DMS53 treated with DMSO at 0.1 percent for 48 hours (cell line): Measurements from ENCODE around the gene LRRC25.
"Not testable (repeated sequence)": the region's sequence is repeated elsewhere in the genome, so short reads cannot be mapped to it uniquely, and the experiment has no call there.

Experiments
- DNase-seq: peaks from one replicate; lab custom pipeline; 2025; ENCODE audit not compliant: unreplicated experiment; lab: John Stamatoyannopoulos, UW

Gene LRRC25

DNA sequence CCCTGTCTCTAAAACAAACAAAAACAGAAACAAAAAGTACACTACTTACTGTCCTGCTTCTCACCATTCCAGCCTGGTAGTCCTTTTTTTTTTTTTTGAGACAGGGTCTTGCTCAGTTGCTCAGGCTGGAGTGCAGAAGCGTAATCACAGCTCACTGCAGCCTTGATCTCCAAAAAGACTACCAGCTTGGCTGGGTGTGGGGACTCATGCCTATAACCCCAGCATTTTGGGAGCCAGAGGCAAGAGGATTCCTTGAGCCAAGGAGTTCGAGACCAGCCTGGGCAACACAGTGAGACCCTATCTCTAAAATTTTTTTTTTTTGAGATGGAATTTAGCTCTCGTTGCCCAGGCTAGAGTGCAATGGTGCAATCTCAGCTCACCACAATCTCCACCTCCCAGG, 16.6 kb downstream of the LRRC25 start:
- no peak for DNase-seq

DNA sequence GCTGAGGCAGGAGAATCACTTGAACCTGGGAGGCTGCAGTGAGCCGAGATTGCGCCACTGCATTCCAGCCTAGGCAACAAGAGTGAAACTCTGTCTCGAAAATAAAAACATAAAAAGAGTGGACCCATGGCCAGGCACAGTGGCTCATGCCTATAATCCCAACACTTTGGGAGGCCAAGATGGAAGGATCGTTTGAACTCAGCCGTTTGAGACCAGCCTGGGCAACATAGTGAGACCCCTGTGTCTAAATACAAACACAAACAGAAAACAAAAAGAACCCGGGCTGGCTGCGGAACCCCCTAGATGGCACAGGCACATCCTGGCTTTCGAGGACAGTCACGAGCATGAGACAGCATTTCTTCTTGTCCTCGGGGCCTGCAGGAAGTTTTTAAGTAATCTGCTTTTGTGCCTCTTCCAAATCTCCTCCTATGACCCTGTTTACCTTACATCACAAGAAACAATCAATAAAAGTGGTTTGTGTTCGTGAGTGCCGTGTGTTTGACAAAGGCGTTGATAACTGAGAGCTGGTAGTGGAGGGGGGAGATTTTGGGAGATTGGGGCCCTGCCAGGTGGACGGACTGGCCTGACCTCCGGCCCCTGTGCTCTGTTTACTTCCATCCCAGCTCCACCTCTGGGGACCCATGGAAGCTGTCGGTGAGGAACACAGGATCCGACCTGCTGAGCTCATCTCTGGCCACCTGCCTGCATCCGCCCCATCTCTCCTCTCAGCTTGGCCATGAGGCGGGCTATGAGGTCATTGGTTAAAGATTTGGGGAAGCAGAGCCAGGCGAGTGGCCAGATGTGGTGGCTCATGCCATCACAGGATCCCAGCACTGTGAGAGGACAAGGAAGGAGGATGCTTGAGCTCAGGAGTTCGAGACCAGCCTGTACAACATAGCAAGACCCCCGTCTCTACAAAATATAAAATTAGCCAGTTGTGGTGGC, 17.3 kb downstream of the LRRC25 start:
- peak; percentile 89 for DNase-seq

DNA sequence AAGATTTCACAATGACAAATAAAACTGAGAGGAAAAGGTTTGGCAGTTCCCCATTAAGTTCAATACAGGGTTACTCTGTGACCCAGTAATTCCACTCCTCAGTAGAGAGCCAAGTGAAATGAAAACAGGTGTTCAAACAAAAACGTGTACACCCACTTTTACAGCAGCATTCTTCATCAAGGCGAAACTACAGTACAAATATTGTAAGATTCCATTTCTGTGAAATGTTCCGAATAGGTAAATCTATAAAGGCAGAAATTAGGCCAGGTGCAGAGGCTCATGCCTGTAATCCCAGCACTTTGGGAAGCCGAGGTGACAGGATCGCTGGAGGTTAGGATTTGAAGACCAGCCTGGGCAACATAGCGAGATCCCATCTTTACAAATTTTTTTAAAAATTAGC, 20.4 kb downstream of the LRRC25 start:
- peak; percentile 93 for DNase-seq

DNA sequence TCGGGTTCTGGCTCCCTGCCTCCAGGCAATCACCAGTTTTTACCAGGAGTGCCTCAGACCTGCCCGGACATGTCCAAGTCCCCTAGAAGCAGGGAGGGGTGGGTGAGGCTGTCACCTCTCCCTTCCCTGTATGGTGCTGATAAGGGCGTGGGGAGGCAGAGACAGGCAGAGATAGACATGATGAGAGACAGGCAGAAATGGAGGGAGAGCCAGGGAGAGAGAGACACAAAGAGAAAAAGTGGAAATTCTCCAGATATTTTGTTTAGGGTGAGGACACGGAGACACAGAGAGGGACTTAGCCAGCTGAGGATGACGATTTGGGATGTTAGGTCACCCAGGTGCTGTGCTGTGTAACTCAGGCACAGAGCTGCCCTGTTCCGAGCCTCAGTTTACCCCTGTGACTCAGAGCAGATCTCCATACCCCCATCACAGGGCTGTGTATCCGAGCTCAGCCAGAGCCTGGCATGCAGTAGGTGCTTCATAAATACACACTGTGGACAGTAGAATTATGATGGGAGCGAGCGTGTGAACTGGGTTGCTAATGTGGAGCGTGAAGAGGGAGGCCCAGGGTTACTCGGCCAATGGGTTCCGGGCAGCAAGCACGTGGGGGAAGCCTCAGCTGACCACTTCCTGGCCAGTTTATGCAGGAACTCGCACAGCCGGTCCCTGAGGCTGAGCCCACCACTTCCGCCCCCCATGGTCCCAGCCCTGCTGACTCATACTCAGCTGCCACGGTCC, 23.4 kb downstream of the LRRC25 start:
- DNase-seq: peak; percentile 88

DNA sequence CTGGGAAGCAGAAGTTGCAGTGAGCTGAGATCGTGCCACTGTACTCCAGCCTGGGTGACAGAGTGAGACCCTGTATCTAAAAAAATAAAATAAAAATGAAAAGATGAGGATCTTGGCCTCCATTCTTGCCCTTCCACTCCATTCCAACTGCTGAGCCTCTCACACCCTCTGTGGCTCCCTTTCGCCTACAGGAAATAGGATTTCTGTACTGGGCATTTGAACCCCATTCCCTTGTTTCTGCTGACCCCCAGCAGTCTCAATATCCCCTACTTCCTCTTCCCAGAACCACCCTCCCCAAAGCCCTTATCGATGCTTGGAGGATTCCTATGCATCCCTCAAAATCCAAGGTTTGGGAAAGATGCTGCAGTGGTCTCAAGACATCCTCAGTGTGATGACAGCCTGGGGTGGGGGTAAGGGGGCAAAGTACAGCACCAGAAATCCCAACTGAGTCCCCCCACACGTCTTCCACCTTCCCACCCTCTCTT, 24.0 kb downstream of the LRRC25 start:
- no peak for DNase-seq

DNA sequence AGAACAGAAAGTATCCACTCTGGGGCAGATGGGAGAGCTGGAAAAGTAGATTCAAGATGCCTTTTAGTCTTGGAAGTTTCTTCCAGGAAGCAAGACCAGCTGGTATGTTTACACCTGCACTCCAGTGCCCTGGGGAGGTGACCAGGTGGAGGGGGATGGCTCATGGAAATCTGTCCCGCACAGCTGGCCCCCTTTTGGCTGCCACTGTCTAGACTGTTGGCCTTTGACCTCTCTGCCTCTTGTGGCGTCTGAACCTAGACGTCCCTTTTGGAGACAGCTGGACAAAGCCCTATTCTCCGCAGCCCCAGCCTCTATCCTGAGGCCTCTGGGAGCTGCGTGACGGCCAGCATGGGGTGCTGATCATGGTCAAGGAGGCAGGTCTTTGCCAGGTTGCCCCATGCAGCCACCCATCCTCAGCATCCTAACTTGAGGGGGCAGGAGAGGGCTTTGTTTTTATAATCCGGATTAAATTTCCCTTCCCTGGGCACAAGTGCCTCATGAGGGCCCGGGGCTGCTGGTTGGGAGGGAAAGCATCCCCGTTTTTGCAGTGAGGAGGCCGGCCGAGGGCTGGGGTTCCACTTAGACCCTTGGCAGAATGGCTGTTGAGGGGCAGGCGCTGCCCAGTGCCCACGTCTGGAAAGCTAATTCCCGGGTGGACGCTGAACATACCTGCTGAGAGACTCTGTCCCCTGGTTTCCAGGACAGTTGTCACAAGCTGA, 28.8 kb downstream of the LRRC25 start:
- DNase-seq: no peak

DNA sequence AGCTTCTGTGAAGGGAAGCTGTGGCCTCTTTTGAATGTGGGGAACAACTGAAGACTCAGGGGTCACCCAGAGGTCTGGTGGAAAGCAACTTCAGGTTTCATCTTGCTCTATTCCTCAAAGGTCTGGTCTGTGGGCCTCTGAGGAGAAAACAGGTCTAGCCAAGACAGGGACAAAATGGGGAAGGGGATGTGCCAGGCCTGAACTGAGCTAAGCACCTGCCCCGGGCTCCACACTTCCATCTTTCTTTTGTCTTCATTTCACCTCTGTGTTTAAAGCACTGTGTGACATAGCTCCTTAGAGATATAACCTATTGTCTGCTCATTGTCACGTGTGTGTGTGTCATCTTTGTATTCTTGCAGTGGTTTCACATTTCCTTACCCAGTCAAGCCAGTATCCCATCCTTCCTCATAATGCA, 31.4 kb downstream of the LRRC25 start:
- DNase-seq: peak; percentile 43

DNA sequence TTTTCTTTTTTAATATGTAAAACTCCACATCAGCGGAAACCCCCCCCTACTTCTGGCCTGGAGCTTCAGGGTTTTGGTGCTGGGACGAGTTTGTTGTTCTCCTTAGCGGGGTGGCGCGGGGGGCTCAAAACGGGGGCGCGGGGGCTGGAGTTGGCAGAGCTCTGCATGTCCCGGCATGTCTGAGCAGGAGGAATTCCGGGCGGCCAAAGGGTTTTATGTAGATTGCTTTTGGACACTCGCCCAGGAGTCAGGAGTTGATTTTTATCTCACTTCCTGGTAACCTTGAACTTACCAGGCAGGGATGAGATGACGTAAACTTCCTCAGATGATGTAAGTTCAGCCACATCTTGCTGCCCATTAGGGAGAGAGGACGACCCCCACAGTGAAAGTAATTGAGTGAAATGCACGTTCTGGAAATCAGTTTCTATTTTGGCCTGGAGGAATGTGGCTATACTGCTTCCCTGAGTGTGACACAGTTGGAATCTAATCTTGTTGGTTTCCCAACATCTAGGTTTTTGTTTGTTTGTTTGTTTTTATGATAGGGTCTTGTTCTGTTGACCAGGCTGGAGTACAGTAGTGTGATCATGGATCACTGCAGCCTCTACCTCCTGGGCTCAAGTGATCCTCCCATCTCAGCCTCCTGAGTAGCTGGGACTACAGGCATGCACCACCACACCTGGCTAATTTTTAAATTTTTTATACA, 32.4 kb downstream of the LRRC25 start:
- DNase-seq: peak; percentile 80

DNA sequence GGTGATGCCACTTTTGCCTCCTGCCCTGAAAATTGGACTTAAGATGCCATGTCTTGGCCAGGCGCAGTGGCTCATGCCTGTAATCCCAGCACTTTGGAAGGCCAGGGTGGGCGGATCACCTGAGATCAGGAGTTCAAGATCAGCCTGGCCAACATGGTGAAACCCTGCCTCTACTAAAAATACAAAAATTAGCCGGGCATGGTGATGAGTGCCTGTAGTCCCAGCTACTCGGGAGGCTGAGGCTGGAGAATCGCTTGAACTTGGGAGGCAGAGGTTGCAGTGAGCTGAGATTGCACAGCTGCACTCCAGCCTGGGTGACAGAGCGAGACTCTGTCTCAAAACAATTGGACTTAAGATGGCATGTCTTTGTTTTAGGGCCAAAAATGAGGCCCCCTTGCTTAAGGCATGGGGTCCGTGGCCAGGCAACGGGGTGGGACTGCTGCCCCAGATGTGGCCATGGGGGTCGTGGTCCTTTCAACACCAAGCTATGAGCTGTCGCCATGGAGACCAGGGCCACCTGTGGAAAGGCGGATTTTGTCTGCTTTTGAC, 33.1 kb downstream of the LRRC25 start:
- DNase-seq: not testable (repeated sequence)

DNA sequence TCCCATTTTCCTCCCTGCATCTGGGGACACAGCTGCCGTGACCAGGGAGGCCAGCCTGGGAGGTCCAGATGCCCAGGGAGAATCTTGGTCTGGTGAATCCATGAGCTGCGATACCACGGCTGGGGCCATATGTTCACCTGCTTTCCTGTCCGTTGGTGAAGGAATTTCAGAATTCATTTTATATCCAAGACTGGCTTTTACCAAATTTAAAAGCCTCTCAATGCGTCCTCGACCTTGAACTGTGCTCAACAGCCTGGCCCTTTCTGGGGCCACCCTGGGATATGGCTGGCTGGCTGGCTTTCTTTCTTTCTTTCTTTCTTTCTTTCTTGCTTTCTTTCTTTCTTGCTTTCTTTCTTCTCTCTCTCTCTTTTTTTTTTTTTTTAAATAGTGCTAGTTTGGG, 33.6 kb downstream of the LRRC25 start:
- no peak for DNase-seq

DNA sequence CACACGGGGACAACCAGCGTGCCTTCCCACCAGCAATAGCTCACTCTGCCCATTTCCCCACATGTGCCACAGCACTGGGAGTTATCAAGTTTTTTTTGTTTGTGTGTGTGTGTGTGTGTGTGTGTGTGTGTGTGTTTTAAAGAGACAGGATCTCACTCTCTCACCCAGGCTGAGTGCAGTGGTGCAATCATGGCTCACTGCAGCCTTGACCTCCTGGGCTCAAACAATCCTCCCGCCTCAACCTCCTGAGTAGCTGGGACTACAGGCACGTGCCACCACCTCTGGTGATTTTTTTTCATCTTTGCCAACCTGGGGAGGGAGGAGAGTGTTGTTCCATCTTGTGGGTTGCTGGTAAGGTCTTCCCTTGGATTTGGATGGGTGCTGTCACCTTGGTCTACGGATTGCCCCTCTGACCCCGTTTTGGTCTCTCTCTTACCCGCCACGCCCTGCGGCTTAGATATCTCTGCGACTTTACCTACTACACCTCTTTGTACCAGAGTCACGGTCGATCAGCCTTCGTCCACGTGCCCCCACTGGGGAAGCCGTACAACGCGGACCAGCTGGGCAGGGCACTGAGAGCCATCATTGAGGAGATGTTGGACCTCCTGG, 34.4 kb downstream of the LRRC25 start:
- DNase-seq: no peak

DNA sequence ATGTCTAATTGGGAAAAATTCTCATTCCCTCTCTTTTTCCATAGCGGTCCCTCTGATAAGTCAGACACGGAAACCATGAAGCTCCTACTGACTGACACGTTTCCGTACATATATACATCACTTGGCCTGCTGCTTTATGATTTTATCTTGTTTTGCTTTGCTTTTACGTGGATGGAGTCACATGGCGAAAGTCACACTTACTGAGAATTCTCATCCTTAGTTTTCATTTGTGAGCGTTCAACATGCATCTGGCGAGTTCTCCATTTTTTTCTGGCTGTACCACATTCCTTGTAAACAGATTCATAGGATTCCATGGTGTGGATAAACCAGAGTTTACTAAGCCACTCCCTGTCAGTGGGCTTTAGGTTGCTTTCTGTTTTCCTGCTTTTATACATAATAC, 35.8 kb downstream of the LRRC25 start:
- DNase-seq: no peak

DNA sequence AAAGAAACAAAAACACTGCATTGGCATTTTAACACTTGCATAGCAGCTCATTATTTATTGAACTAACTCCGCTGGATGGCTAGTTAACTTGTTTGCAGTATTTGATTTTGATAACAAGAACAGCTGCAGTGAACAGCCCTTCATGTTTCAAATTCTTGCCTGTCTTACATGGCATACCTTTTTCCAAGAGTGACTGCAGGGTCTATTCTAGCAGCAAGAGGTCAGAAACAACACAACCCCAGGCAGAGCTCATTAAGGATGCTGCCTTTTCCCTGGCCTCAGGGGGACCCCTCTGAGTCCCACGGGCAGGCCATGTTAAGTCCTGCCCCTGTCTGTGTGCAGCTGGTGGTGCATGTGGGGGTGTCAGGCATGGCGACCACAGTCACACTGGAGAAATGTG, 40.4 kb downstream of the LRRC25 start:
- no peak for DNase-seq

DNA sequence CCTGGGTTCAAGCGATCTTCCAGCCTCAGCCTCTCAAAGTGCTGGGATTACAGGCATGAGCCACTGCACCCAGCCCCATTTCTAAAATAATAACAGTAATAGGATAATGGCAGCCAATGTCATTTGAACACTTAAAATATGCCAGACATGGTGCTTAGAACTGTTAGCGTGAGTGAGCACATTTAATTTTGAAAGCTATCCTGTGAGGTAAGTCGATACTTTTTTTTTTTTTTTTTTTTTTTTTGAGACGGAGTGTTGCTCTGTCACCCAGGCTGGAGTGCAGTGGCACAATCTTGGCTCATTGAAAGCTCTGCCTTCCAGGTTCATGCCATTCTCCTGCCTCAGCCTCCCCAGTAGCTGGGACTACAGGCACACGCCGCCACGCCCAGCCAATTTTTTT, 42.7 kb downstream of the LRRC25 start:
- DNase-seq: not testable (repeated sequence)

DNA sequence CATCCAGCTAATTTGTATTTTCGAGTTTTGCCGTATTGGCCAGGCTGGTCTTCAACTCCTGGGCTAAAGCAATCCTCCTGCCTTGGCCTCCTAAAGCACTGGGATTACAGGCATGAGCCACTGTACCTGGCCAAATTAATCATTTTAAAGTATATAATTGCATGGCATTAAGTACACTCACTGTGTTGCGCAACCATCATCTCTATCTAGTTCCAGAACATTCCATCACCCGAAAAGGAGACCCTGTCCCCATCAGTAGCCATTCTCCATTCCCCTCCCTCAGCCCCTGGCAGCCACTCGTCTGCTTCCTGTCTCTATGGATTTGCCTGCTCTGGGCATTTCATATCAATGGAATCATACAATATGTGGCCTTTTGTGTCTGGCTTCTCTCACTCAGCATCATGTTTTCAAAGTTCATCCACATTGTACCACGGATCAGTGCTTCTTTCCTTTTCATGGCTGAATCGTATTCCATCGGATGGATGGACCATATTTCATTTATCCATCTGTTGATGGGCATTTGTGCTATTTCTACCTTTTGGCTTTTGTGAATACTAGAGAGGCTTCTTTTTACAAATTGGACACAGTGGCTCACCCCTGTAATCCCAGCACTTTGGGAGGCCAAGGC, 43.9 kb downstream of the LRRC25 start:
- no peak for DNase-seq

DNA sequence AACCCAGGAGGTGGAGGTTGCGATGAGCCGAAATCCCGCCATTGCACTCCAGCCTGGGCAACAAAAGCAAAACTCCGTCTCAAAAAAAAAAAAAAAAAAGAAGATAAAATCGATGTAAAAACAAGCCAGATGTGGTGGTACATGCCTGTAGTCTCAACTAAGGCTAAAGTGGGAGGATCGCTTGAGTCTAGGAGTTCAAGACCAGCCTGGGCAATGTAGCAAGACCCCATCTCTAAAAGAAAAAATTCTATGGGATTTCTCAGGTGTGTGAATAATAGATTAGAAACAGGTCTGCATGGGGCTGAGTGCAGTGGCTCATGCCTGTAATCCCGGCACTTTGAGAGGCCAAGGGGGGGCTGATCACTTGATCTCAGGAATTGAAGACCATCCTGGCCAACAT, 45.9 kb downstream of the LRRC25 start:
- DNase-seq: no peak

DNA sequence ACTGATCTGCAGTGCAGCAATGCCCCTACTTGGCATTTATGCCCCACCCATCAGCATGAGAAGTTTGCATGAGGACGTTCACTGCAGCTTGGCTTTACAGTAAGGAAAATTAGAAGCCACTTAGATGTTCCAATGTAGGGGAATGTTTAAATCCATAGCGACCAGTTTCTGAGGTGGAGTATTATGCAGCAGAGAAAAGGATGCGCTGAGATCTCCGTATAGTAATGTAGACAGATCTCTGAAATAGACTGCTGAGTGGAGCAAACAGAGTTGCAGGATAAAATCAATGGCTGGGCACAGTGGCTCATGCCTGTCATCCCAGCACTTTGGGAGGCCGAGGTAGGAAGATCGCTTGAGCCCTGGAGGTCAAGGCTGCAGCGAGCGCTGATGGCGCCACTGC, 46.9 kb downstream of the LRRC25 start:
- no peak for DNase-seq

DNA sequence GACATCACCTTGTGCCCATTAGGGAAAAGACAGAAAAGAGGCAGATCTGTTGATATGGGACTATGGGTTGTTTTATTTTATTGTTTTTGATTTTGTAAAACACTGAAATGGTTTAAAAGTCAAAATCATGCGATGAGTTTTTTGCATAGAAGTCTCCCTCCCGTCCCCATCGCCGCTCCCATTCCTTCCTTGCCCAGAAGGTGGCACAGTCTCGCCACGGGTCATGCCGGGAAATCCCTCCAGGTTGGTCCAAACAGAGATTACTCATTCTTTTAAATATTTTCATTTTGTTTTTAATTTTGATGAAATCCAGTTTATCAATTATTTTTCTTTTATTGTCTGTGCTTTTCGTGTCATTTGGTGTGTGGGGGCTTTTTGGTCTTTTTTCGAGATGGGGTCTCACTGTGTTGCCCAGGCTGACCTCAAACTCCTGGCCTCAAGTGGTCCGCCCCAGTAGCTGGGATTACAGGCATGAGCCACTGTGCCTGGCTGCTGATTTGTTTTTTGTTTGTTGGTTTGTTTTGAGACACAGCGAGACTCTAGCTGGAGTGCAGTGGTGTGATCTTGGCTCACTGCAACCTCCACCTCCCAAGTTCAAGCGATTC, 47.8 kb downstream of the LRRC25 start:
- peak; percentile 32 for DNase-seq

DNA sequence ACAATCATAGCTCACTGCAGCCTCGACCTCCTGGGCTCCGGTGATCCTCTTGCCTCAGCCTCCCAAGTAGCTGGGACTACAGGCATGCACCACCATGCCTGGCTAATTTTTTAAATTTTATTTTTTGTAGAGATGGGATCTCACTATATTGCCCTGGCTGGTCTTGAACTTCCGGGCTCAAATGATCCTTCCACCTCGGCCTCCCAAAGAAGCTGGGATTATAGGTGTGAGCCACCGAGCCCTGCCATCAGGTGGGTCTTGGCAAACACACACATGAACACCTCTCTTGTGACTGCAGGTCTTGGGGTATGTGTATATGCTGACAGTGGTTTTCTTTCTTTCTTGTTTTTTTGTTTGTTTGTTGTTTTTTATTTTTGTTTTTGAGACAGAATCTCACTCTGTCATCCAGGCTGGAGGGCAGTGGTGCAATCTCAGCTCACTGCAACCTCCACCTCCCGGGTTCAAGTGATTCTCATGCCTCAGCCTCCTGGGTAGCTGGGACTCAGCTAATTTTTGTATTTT, 48.5 kb downstream of the LRRC25 start:
- DNase-seq: not testable (repeated sequence)
